Measurements from ENCODE around the gene MEOX2.

The MEOX2 gene

DNA sequence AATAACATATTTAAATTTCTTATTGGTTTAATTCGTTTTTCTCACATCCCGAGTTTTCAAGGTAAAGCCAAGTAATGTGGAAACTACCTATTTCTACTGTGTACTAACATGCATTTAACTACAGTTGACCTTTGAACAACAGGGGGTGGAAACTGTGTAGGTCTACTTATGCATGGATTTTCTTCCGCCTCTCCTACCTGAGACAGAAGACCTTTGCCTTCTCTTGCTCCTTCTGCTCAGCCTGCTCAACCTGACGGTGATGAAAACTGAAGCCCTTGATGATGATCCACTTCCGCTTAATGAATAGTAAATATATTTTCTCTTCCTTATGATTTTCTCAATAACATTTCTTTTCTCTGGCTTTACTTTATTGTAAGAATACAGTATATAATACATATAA is 18.5 kb downstream of the MEOX2 start:
- TF ChIP-seq GATA3 (IDR thresholded peaks at IDR 0.05; ENCODE audit: low read depth, low read length), result no peak
- no peak for TF ChIP-seq GATA2 (IDR thresholded peaks at IDR 0.05; ENCODE audit: low read depth, low read length)

GRCh38 chr7:15662451-15662850 is 24.0 kb downstream of the MEOX2 start:
- no peak for TF ChIP-seq GATA3 (IDR thresholded peaks at IDR 0.05; ENCODE audit: low read depth, low read length)
- no peak for TF ChIP-seq GATA2 (IDR thresholded peaks at IDR 0.05; ENCODE audit: low read depth, low read length)

DNA sequence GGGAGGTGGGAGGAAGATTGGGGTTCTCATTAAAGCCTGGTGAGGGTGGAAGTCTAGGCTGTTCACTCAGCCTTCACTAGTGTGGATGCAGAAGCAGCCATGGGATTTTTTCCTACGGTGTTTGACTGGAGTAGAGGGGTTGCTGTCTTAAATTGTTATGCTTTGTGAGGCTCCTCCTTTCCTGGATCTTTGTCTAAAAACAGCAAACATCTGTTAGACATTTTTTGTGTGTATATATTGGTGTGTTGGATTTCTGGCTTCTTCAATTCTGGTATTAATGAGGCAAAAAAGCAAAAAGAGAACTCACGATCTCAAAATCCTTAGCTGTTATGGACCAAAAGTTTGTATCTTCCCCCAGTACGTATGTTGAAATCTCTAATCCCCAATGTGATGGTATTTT is 28.2 kb downstream of the MEOX2 start:
- TF ChIP-seq GATA3 (IDR thresholded peaks at IDR 0.05; ENCODE audit: low read depth, low read length), result no peak

DNA sequence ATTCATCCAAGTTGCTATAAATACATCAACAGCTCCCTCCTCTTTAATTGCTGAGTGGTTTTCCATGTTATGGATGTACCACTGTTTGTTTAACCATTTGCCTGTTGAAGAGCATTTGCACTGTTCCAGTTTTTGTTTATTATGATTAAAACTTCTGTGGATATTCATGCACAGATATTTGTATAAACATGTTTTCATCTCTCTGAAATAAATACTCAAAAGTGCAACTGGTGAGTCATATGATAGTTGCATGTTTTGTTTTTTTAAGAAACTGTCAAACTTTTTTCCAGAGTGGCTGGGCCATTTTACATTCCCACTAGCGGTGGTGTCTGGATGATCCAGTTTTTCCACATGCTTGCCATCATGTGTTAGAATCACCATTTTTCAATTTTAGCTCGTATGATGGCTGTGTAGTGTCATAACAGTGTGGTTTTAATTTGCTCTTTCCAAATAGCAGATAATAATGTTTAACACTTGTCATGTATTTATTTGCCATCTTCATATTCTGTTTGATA is 33.6 kb downstream of the MEOX2 start:
- TF ChIP-seq GATA3 (IDR thresholded peaks at IDR 0.05; ENCODE audit: low read depth, low read length), result no peak
- TF ChIP-seq GATA2 (IDR thresholded peaks at IDR 0.05; ENCODE audit: low read depth, low read length), result no peak

GRCh38 chr7:15651693-15652092 is 34.8 kb downstream of the MEOX2 start:
- TF ChIP-seq GATA3 (IDR thresholded peaks at IDR 0.05; ENCODE audit: low read depth, low read length), result no peak

GRCh38 chr7:15650787-15651186 is 35.7 kb downstream of the MEOX2 start:
- no peak for TF ChIP-seq GATA2 (IDR thresholded peaks at IDR 0.05; ENCODE audit: low read depth, low read length)
- TF ChIP-seq GATA3 (IDR thresholded peaks at IDR 0.05; ENCODE audit: low read depth, low read length), result no peak

- TF ChIP-seq GATA2 (IDR thresholded peaks at IDR 0.05; ENCODE audit: low read depth, low read length) (no peak), GATA3 (IDR thresholded peaks at IDR 0.05; ENCODE audit: low read depth, low read length) (no peak)
Measured at GRCh38 chr7:15648461-15648961, 38.0 kb downstream of the MEOX2 start.

DNA sequence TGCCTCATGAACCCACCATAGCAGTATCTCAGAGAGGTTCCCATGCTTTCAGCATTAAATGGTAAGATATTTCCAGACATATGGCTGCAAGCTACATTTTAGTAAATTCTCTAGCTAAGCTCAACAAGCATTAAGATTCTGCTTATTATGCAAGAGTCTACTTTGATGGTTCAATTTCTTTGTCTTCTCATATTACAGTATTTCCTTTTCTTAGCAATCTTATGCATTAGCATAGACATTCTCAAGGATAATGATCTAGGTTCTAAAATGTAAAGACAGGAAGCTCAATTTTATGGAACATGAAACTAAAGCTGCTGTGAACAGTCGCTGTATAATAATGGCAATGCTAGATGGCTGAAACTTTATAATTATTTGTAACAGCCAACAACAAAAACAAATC is 39.2 kb downstream of the MEOX2 start:
- no peak for TF ChIP-seq GATA2 (IDR thresholded peaks at IDR 0.05; ENCODE audit: low read depth, low read length)
- TF ChIP-seq GATA3 (IDR thresholded peaks at IDR 0.05; ENCODE audit: low read depth, low read length), result no peak

DNA sequence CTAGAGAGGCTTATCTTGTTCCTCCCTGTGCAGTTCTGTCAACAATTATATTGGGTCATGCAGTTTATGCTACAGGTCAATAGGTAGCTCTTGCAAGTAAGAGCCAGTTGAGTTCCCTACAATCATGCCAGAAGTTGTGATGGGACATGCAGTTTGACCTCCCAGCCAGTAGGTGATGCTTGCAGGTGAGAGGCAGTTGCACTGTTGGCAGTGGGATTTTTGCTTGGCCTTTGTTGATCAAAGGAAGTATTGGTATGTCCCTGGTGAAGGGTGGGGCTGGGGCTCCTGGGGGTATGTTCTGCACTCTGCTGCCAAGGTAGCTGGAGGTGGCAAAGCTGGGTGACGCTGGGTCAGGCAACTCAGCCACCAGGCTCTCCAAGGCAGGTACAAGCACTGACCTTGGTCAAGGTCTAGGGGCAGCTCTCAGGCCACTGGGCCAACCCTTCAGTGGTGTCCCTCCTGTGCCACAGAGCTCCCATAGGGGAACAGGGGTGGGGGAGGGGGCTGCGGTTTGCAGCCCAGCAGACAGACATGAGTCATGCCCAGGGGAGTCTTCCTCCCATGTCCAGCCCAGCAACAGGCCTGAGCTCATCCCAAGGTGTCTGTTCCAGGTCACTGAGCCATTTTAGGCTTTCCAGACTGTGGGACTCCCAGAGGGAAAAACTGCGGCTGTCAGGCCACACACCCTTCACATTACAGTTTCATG is 43.3 kb downstream of the MEOX2 start:
- TF ChIP-seq GATA2 (IDR thresholded peaks at IDR 0.05; ENCODE audit: low read depth, low read length) (no peak), GATA3 (IDR thresholded peaks at IDR 0.05; ENCODE audit: low read depth, low read length) (no peak)

DNA sequence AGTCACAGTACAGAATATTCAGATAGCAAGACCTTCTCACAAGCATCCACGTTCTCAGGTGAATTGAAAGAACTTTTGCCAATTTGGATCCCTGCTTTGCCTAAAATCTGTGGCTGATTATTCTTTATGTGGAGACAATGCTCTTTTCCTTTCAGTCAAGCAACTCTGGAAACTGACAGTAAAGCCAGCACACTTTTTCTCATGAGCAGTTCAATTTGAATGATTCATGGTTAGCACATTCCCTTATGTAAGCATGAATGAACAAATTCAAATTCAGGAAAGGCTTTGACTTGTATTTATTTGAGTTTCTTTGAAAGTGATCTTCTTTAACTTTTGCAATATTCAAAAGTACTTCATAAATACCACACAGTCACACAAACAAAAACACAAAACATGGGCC is 57.6 kb downstream of the MEOX2 start:
- no peak for TF ChIP-seq GATA2 (IDR thresholded peaks at IDR 0.05; ENCODE audit: low read depth, low read length)
- no peak for TF ChIP-seq GATA3 (IDR thresholded peaks at IDR 0.05; ENCODE audit: low read depth, low read length)

GRCh38 chr7:15626041-15626440 is 60.4 kb downstream of the MEOX2 start:
- TF ChIP-seq GATA2 (IDR thresholded peaks at IDR 0.05; ENCODE audit: low read depth, low read length), result no peak
- TF ChIP-seq GATA3 (IDR thresholded peaks at IDR 0.05; ENCODE audit: low read depth, low read length), result no peak

GRCh38 chr7:15625466-15625865 is 61.0 kb downstream of the MEOX2 start:
- TF ChIP-seq GATA3 (IDR thresholded peaks at IDR 0.05; ENCODE audit: low read depth, low read length) (no peak), GATA2 (IDR thresholded peaks at IDR 0.05; ENCODE audit: low read depth, low read length) (no peak)

- TF ChIP-seq GATA3 (IDR thresholded peaks at IDR 0.05; ENCODE audit: low read depth, low read length), result no peak
- no peak for TF ChIP-seq GATA2 (IDR thresholded peaks at IDR 0.05; ENCODE audit: low read depth, low read length)
Measured at GRCh38 chr7:15621468-15621867, 65.0 kb downstream of the MEOX2 start.

DNA sequence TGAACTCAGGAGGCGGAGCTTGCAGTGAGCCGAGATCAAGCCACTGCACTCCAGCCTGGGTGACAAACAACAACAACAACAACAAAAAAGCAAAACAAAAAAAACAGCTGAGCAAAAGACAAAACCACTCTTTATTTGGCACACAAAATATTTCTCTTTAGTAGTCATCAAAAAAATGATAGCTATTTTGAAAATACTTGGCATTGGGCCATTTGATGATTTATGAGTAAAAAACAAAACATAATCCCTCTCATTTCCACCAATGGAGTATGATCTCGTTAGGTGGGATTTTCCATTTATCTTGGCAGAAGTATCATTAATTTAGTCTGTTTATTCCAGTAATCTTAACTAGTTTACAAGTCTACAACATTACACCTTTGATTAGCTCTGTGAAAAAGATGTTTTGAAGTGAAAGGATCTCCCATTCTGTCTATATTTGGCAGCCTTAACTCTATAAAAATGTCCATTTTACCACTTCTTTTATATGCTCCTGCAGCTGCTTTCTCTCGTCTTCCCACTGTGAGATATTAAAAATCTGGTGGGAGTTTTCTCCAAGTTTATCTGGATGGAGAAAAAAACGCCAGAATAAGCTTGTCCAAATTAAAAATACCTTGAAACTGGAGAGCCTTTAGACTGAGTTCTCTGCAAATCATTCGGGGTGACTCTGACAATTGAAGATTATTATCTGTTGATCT is 65.8 kb downstream of the MEOX2 start:
- TF ChIP-seq GATA3 (IDR thresholded peaks at IDR 0.05; ENCODE audit: low read depth, low read length) (no peak), GATA2 (IDR thresholded peaks at IDR 0.05; ENCODE audit: low read depth, low read length) (no peak)

DNA sequence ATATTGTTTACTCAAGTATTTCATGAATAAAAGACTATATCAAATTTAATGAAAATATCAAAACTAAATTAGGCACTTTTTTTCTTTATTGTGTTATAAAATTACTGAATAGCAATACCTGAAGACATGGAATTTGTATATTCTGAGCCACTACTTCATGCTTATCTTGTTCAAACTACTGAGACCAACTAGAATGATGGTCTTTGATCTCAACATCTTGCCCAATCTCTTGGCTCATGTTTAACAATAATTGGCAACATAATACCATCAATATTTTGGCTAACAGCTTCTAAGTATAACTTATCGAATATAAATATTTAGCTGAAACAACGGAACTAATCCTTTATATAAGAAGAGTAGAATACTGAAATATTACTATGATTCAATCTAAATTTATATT is 68.2 kb downstream of the MEOX2 start:
- TF ChIP-seq GATA2 (IDR thresholded peaks at IDR 0.05; ENCODE audit: low read depth, low read length), result no peak
- no peak for TF ChIP-seq GATA3 (IDR thresholded peaks at IDR 0.05; ENCODE audit: low read depth, low read length)

Data from SH-SY5Y (cell line).